ENCODE data around the gene VCL.
A peak's percentile ranks its signal among the peaks of the same experiment; 100 is the strongest.

VCL gene

GRCh38 chr10:74072503-74072902 is 74.6 kb downstream of the VCL start:
- no peak for DNase-seq (ENCODE audit: low read depth in 2 of 2)

DNA sequence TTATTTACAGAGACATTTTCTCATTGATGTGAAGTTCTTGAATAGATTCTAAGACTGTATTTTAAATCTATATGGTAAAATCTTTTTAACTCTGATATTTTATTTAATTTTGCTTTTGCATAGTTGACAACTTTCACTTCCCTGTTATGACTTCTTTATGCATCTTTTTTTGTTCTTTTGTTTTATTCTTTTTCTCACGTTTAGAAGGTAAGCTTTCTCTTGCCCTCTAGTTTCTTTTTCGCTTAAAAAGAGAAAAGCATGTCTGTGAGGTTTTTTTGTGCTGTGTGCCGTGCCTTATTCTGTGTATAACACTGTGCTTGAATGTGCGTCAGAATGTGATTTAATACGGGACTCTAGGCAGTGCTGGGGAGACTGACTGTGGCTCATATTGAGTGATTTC is 78.0 kb downstream of the VCL start:
- DNase-seq (ENCODE audit: low read depth in 2 of 2), result no peak

- no peak for DNase-seq (ENCODE audit: low read depth in 2 of 2)
Observed at GRCh38 chr10:74076961-74077360, 79.0 kb downstream of the VCL start.

GRCh38 chr10:74077416-74077815 is 79.5 kb downstream of the VCL start:
- DNase-seq (ENCODE audit: low read depth in 2 of 2), result no peak

DNA sequence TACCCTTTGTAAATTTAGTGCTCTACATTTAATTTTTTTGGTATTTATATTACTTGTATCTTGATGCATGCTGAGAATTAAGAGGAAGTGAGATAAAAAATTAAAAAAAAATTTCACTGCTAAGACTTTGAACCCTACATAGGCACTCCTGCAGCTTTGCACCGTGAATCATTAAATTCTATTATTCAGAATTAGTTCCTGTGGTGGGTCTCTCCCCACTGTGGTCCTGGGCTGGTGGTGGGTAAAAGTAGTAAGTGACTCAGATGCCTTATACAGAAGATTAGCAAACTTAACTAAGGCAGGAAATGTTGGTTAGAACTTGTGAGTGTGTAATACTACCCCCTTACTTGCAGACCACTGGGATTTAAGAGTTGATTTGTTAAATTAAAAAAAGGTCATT is 80.1 kb downstream of the VCL start:
- DNase-seq (ENCODE audit: low read depth in 2 of 2), result peak; percentile 30 to 33

DNA sequence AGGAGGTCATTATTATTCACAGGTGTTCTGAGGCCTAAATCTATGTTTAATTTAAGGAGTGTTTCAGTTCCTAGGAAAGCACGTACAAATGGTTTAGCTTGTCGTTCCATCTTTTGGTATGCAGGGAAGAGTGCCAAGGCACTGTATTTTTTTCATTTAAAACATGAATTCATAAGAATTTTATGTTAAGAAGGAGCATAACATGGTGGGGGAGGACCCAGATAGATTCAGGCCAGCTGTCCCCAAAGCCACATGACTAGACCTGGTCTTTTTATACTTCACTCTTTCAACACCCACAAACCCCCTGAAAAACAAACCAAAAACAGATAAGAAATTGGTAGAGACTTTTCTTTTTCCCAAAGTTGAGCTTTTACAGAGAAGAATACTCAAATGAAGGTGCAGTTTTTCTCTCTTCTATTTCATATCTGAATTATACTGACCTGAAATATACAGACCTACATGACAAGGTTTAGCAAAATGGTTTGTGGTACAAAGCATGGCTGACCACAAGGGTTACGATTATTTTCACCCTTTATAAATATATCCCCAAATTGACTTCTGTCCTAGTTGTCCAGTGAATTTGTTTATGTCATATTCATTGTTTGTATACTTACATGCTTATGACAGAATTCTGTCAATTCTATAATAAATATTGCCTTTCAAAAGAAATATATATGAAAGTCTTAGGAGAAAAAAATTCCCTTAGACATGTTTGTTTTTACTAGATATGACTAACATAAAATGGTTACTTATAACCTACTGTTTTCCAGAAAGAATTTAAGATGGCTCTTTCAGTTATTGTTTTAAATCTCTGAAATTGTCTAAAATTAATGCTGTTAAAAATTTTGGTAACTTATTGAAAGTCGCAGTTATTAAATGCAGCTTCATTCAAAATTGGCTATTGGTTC is 81.4 kb downstream of the VCL start:
- DNase-seq (ENCODE audit: low read depth in 2 of 2), result no peak

DNA sequence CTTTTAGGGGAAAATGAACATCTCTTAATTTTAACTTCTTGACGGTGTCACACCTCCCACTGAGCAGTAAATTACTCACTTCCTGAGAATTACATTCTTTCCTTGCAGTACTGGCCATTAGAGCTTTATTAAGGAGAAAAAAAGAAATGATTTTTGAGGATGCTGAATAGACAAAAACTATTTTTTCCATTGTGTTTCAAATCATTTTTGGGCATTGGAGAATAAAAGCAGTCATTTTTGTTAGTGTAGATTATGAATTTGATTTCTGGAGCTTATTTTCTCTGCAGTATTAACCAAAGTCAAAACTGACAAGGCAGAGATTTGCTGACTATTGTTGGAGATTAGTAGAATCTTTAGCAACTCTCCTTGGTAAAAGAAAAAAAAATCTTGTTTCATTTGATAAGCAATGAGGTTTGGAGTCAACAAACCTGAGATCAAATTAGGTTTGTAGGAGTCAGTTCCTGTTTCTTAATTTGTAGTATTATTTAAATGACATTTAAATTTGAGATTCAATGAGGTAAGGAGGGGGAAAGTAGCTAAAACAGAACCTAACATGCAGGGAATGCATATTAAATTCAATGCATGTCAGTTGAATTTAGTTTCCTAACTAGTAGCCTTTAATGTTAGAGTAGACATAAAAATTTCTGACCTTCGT is 82.1 kb downstream of the VCL start:
- DNase-seq (ENCODE audit: low read depth in 2 of 2), result no peak

DNA sequence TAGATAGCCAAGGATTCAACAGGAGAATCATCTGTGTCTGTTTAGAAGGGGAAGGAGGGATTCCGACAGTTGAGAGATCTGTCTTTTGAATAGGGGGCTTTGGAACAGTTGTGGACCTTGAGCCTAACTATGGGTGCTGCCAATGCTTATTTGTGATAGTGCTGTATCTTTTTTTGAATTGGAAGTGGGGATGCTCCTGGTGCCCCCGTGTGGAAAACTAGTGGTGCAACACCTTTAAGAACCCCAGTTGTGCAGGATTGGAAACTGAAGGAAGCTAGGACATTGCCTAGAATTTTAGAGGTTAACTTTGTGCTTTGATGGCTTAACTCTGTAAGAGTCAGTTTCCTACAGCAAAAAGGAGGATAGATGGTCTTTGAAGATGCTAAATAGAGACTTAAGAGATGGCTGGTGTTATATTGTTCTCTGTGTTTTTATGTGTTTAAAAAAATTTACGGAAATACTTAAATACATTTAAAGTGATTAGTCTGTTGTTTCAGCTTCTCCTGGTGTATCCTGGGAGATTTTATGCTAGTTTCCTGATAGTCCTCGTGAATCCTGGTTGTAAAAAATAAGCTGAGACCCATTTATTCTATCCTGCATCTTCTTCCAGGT is 83.4 kb downstream of the VCL start:
- no peak for DNase-seq (ENCODE audit: low read depth in 2 of 2)

DNA sequence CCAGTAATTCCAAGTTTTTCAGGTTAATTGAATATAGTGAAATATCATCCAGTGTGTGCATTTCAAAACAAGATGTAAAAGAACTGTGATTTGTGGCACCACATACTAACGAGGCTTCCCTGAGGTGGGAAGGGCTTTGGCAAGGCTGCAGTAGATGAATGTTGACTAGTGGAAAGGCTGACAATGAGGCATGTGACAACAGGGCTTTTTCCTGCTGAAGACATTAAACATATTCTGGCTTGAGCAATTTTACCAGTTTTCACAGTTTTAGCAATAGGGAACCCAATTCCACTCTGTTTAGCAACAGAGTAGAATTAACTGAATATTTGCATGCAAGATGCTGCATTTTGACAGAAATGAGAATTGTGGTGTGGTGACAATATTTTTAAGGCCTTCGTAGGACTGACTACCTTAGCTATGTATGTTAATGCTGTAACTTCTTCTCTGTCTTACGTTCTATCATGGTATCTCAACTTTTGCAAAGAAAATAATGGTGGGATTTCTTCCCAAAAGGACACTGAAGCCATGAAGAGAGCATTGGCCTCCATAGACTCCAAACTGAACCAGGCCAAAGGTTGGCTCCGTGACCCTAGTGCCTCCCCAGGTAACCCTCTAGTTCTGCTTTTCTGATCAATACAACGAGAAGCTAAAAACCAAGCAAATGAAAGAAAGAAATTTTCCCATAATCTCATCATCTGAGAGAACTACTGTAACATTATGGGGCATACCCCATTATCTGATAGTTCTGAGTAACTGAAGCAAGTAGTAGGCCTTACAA is 84.2 kb downstream of the VCL start:
- DNase-seq (ENCODE audit: low read depth in 2 of 2), result no peak

DNA sequence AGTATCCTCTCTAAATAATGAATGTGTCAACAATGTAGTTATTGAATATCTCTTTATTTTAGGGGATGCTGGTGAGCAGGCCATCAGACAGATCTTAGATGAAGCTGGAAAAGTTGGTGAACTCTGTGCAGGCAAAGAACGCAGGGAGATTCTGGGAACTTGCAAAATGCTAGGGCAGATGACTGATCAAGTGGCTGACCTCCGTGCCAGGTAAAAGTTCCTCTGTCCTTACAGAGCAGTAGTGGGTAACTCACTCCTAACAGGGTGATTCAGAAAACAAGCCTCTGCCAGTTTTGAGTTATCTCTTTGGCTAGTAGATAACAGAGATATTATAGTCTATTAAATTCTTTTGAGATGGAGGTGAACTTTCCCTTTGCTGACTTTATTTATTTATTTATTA is 85.4 kb downstream of the VCL start:
- DNase-seq (ENCODE audit: low read depth in 2 of 2), result no peak

DNA sequence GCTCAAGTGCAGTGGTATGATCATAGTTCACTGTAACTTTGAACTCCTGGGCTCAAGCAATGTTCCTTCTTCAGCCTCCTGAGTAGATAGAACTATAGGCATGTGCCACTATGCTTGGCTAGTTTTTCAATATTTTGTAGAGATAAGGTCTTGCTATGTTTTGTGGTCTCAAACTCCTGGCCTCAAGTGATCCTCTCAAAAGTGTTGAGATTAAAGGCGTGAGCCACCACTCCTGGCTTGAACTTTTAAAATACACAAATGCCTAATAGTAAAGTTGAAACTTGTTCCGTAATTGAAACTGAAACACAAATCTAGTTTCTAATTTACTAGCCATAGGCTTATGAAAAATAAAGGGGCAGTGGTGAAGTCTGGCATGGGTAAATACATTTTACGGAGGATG is 87.0 kb downstream of the VCL start:
- DNase-seq (ENCODE audit: low read depth in 2 of 2), result no peak

DNA sequence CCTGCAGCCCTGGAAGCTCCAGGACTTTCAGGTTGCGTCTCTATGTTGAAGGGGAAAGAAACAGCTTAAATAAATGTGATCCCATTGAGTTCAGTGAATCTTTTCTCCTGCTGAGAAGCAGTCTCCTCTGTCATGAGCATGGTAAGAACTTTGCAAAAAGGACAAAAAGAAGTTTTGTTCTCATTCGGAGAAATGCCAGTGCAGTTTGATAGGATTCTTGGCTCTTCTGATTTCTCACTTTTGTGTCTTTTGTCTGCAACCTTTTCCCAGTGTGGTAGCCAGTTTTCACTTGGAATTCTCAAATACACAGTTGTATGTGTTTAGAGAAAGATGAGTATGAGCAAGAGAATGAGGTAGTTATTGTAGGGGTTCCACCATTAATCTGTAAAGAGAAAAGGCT is 88.4 kb downstream of the VCL start:
- DNase-seq (ENCODE audit: low read depth in 2 of 2), result no peak

DNA sequence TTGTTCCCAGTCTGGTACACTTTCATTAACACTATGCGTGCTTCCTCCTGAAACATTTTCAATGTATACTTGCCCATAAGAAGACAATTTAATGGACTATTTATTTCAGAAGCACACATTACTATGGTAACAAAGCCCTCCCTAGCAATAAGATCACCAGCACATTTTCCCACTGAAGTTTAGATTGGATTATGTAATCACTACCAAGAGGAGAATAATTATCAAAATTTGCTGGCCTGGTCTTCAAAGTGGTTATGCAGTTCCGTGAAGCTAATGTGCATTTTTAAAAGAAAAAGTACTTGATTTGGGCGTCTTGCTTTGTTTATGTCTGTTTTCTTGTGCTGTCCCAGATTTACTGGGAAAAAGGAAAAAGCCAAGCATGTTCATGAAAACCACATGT is 90.8 kb downstream of the VCL start:
- DNase-seq (ENCODE audit: low read depth in 2 of 2), result no peak

- no peak for DNase-seq (ENCODE audit: low read depth in 2 of 2)
Observed at GRCh38 chr10:74092372-74092771, 94.5 kb downstream of the VCL start.

GRCh38 chr10:74093530-74094164 is 95.7 kb downstream of the VCL start:
- no peak for DNase-seq (ENCODE audit: low read depth in 2 of 2)

- DNase-seq (ENCODE audit: low read depth in 2 of 2), result no peak
Observed at GRCh38 chr10:74094231-74094630, 96.3 kb downstream of the VCL start.

GRCh38 chr10:74096777-74097176 is 98.9 kb downstream of the VCL start:
- no peak for DNase-seq (ENCODE audit: low read depth in 2 of 2)

DNA sequence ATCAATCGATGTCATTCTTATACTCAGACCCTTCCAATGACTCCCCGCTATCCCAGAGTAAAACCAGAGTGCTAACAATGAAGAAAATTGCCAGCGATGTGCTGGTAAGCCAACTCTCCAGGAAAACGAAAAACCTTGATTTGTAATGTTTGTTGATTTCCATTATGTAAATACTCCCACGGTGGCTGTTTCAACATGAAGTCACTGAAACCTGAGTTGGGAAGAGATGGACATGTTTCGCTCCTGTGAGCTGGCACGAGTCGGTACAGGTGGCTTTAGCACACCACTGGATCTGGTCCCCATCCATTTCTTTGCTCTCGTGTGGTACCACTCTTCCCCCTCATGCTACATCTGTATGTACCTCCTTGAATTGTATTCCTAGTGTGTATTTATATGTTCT is 99.9 kb downstream of the VCL start:
- DNase-seq (ENCODE audit: low read depth in 2 of 2), result no peak

- DNase-seq (ENCODE audit: low read depth in 2 of 2), result no peak
Observed at GRCh38 chr10:74099420-74099819, 101.5 kb downstream of the VCL start.

DNA sequence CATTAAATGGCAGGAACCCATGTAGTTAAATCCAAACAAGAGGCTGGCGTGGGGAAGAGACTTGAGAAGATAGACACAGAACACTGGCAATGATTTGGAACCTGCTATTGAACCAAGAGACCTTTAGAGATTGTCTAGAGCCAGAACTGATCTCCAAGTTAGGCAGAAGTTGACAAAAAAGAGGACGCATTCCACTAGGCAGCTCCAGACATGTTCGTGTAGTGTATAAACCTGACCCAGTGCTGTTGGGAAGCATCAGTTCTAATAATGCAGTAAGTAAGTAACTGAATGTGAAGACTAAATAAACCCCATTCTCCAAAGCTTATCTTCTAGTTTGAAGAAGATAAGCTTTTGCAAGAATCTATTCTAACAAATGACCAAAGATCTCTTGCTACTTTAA is 101.9 kb downstream of the VCL start:
- DNase-seq (ENCODE audit: low read depth in 2 of 2), result no peak

GRCh38 chr10:74103560-74104258 is 105.8 kb downstream of the VCL start:
- DNase-seq (ENCODE audit: low read depth in 2 of 2), result no peak
